OCI-LY7 (cell line): ENCODE measurements around the gene ZBTB39. TPM values are rescaled to one million over a fixed set of nuclear protein-coding genes. Genes with fewer than 3 reads are reported as not detected.
"Not testable (repeated sequence)": the region's sequence is repeated elsewhere in the genome, so short reads cannot be mapped to it uniquely, and the experiment has no call there.

Source experiments
- BruUV-seq: library from RNA; stranded (reverse); fragments of 400-500 nt; replicated peaks from 2 replicates; lab custom pipeline; 2021; lab: Mats Ljungman, UMichigan
- CTCF ChIA-PET: fragments of 300-600 bp; sonication (Branson Sonifier 250); formaldehyde crosslinking; loops from one replicate; lab custom pipeline; 2022; ENCODE audit warnings: antibody characterized with exemption; ENCODE audit not compliant: unreplicated experiment; lab: Charles Lee
- POLR2A ChIA-PET: fragments of 300-600 bp; sonication (Branson Sonifier 250); formaldehyde crosslinking; loops from one replicate; lab custom pipeline; 2022; ENCODE audit warnings: antibody characterized with exemption; lab: Charles Lee
- DNase-seq: peaks from one replicate; pipeline ENCODE4 v3.0.0-alpha.2; 2015; ENCODE audit warnings: low spot score
- H2AFZ ChIP-seq: fragments of 200-600 bp; sonication (generic), shearing (Covaris generic); 2 replicates; pipeline ENCODE4 v1.6.1; 2014; ENCODE audit warnings: mild to moderate bottlenecking, antibody characterized with exemption, low read length, moderate library complexity
- H3K27ac ChIP-seq: fragments of 200-600 bp; sonication (generic); 2 replicates; pipeline ENCODE4 v1.5.1; 2014; ENCODE audit warnings: mixed run types, low read depth, mild to moderate bottlenecking, moderate library complexity, low read length, inconsistent platforms; ENCODE audit not compliant: poor library complexity, severe bottlenecking
- H3K36me3 ChIP-seq: fragments of 200-600 bp; sonication (generic); 2 replicates; pipeline ENCODE4 v1.6.1; 2014; ENCODE audit warnings: mild to moderate bottlenecking, antibody characterized with exemption, low read length, moderate library complexity, mixed read lengths; ENCODE audit not compliant: insufficient read depth
- H3K4me1 ChIP-seq: fragments of 200-600 bp; sonication (generic); 2 replicates; pipeline ENCODE4 v1.5.1; 2014; ENCODE audit warnings: mild to moderate bottlenecking, low read length; ENCODE audit not compliant: insufficient read depth, poor library complexity, severe bottlenecking
- H3K4me2 ChIP-seq: fragments of 200-600 bp; sonication (generic); 2 replicates; pipeline ENCODE4 v1.6.1; 2014; ENCODE audit warnings: mild to moderate bottlenecking, low read length
- H3K4me3 ChIP-seq: fragments of 200-600 bp; sonication (generic); 2 replicates; pipeline ENCODE4 v1.5.1; 2014; ENCODE audit warnings: mild to moderate bottlenecking, low read depth, low read length; ENCODE audit not compliant: poor library complexity, severe bottlenecking
- H3K79me2 ChIP-seq: fragments of 200-600 bp; sonication (generic); 2 replicates; pipeline ENCODE4 v1.6.1; 2016; ENCODE audit warnings: low read depth, mild to moderate bottlenecking, low read length, moderate library complexity, mixed read lengths; ENCODE audit not compliant: insufficient read depth
- H3K9me2 ChIP-seq: fragments of 200-600 bp; sonication (generic); 2 replicates; pipeline ENCODE4 v1.6.1; 2016; ENCODE audit warnings: mild to moderate bottlenecking, low read length, mixed read lengths; ENCODE audit not compliant: insufficient read depth
- H3K9me3 ChIP-seq: fragments of 200-600 bp; sonication (generic); 2 replicates; pipeline ENCODE4 v1.6.1; 2014; ENCODE audit warnings: mild to moderate bottlenecking, mixed run types, low read length, mixed read lengths
- H4K20me1 ChIP-seq: fragments of 200-600 bp; sonication (generic); 2 replicates; pipeline ENCODE4 v1.6.1; 2014; ENCODE audit warnings: mild to moderate bottlenecking, antibody characterized with exemption, low read length, moderate library complexity, mixed read lengths; ENCODE audit not compliant: insufficient read depth
- CTCF ChIP-seq: fragments of 200-600 bp; sonication (generic); conservative IDR thresholded peaks from 2 replicates; pipeline ENCODE4 v1.5.1; 2014; ENCODE audit warnings: mild to moderate bottlenecking, antibody characterized with exemption, low read length, moderate library complexity, mixed read lengths
- EZH2phosphoT487 ChIP-seq: fragments of 200-600 bp; sonication (generic); IDR thresholded peaks from 2 replicates; pipeline ENCODE4 v1.6.1; 2018; ENCODE audit warnings: low read depth, borderline replicate concordance, mild to moderate bottlenecking, mixed run types, antibody characterized with exemption, low read length, moderate library complexity, mixed read lengths
- intact Hi-C: fragments of 100-400 bp; cut with micrococcal nuclease; formaldehyde crosslinking; loops from one replicate; pipeline ENCODE4 v1.10.0; 2022; ENCODE audit not compliant: unreplicated experiment
- total RNA-seq, 2 experiments: library from RNA; depleted of rRNA in 1 of 2; stranded (reverse); fragments of >200 nt in 1 of 2; shearing (Covaris generic) in 1 of 2; gene quantifications; 2 replicates each; pipeline ENCODE4 v1.2.3, GENCODE V29; 2014 to 2022

Gene ZBTB39
- total RNA-seq, 2 experiments from 2014 or later, result 10.0 to 10.9 TPM

- H3K4me1 ChIP-seq, result peaks cover 5% of the 10 kb centered on the region
- no peaks in the 10 kb centered on the region for H3K36me3 ChIP-seq
- intact Hi-C loops, result no loop called here
- H3K27ac ChIP-seq, result no peak overlapping the region
- ChIA-PET CTCF (interaction anchor here (1.2 kb wide), 1 partner anchor 85 kb away, joined by 3 read pairs; no protein-coding TSS in a partner anchor), POLR2A (interaction anchor here (0.9 kb wide), 1 partner anchor 15 kb away, joined by 3 read pairs; no protein-coding TSS in a partner anchor)
- no peak for TF ChIP-seq EZH2phosphoT487
- no peak for TF ChIP-seq CTCF
- H3K4me3 ChIP-seq, result no peak overlapping the region
- no TSS peak for BruUV-seq
- H2AFZ ChIP-seq, result 0 out of 2 replicates have a peak overlapping the region, but pooled peaks have one; percentile 49
- H3K9me2 ChIP-seq, result no peaks in the 10 kb centered on the region
- H3K4me2 ChIP-seq, result no peak overlapping the region
- no peaks in the 10 kb centered on the region for H4K20me1 ChIP-seq
- H3K79me2 ChIP-seq, result no peaks in the 10 kb centered on the region
- no peak for DNase-seq
- no peaks in the 10 kb centered on the region for H3K9me3 ChIP-seq
Measured at GRCh38 chr12:57027011-57027804, 20.9 kb upstream of the ZBTB39 start.

GRCh38 chr12:57025196-57025595, 18.9 kb upstream of the ZBTB39 start:
- CTCF ChIA-PET, result no interaction called here

GRCh38 chr12:57022324-57022723, 16.0 kb upstream of the ZBTB39 start:
- H3K4me3 ChIP-seq, H2AFZ ChIP-seq, H3K36me3 ChIP-seq, DNase-seq, H3K4me1 ChIP-seq, H3K9me3 ChIP-seq, H3K79me2 ChIP-seq, H3K27ac ChIP-seq, BruUV-seq, H3K4me2 ChIP-seq, intact Hi-C loops, CTCF ChIA-PET, H3K9me2 ChIP-seq, H4K20me1 ChIP-seq: not testable (repeated sequence)
- POLR2A ChIA-PET, result interaction anchor here (0.9 to 1.3 kb wide), 2 partner anchors 17 to 18 kb away, joined by 3 read pairs; no protein-coding TSS in a partner anchor

More at GRCh38 chr12:57025196-57025595, 18.9 kb upstream of the ZBTB39 start:
- Histone ChIP-seq H3K9me2 (no peaks in the 10 kb centered on the region), H4K20me1 (no peaks in the 10 kb centered on the region), H3K9me3 (no peaks in the 10 kb centered on the region), H3K4me1 (no peaks in the 10 kb centered on the region), H3K4me2 (no peak overlapping the region), H3K4me3 (no peak overlapping the region), H3K27ac (no peak overlapping the region), H2AFZ (no peak overlapping the region), H3K79me2 (no peaks in the 10 kb centered on the region), H3K36me3 (no peaks in the 10 kb centered on the region)
- no peak for DNase-seq
- POLR2A ChIA-PET, result interaction anchor here (0.6 kb wide), 1 partner anchor 112 kb away, joined by 4 read pairs; no protein-coding TSS in a partner anchor
- intact Hi-C loops, result no loop called here
- no TSS peak for BruUV-seq
- TF ChIP-seq CTCF (no peak), EZH2phosphoT487 (no peak)
